Measurements from ENCODE around the gene IP6K2.

IP6K2 gene

GRCh38 chr3:48715174-48715800 lies 1.7 kb downstream of the IP6K2 start:
- no peak for TF ChIP-seq CTCF (conservative IDR thresholded peaks at IDR 0.05)
- H3K27ac ChIP-seq, result peak overlapping the region; percentile 94; the same call in 1 of the 2 replicates

GRCh38 chr3:48711727-48712126 lies 5.3 kb downstream of the IP6K2 start:
- TF ChIP-seq CTCF (conservative IDR thresholded peaks at IDR 0.05), result no peak
- no peak overlapping the region for H3K27ac ChIP-seq

GRCh38 chr3:48709051-48709461 lies 8.0 kb downstream of the IP6K2 start:
- no peak overlapping the region for H3K27ac ChIP-seq
- TF ChIP-seq CTCF (conservative IDR thresholded peaks at IDR 0.05), result no peak

GRCh38 chr3:48708481-48708889 lies 8.5 kb downstream of the IP6K2 start:
- no peak for TF ChIP-seq CTCF (conservative IDR thresholded peaks at IDR 0.05)
- H3K27ac ChIP-seq, result peak overlapping the region; percentile 15; the same call in 1 of the 2 replicates

DNA sequence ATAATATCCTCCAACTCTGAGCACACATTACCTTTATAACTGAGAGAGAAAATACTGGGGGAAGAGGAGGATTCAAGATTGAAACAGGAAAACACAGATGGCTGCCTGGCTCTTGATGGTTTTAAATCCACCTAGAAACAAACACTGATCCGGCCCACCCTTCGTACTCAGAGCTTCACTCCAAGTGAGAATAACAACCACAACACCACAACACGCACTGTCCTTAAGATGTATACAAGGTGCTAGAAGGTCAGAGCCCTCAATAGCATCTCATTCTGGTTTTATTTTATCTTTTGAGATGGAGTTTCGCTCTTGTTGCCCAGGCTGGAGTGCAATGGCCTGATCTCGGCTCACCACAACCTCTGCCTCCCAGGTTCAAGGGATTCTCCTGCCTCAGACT lies 9.9 kb downstream of the IP6K2 start:
- TF ChIP-seq CTCF (conservative IDR thresholded peaks at IDR 0.05), result no peak
- H3K27ac ChIP-seq, result peak overlapping the region; percentile 15; the same call in 1 of the 2 replicates

DNA sequence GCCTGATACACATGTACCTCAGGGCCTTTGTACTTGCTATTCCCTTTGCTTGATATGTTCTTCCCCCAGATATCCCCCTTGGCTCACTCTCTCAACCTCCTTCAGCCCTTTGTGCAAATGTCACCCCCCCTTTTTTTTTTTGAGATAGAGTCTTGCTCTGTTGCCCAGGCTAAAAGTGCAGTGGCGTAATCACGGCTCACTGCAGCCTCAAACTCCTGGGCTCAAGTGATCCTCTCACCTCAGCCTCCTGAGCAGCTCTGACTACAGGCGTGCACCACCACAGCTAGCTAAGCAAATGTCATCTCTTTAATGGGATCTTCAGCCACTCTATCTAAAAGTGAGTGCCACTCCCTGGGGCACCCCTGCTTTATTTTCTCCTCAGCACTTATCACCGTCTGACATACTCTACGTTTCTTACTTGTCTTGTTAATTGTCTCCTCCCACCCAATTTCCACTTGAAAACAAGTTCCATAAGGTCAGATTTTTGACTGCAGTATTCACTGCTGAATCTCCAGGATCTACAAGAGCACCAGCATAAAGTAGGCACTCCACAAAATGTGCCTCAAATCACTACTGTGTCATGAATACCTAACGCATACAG lies 14.6 kb downstream of the IP6K2 start:
- H3K27ac ChIP-seq, result no peak overlapping the region
- TF ChIP-seq CTCF (conservative IDR thresholded peaks at IDR 0.05), result no peak

DNA sequence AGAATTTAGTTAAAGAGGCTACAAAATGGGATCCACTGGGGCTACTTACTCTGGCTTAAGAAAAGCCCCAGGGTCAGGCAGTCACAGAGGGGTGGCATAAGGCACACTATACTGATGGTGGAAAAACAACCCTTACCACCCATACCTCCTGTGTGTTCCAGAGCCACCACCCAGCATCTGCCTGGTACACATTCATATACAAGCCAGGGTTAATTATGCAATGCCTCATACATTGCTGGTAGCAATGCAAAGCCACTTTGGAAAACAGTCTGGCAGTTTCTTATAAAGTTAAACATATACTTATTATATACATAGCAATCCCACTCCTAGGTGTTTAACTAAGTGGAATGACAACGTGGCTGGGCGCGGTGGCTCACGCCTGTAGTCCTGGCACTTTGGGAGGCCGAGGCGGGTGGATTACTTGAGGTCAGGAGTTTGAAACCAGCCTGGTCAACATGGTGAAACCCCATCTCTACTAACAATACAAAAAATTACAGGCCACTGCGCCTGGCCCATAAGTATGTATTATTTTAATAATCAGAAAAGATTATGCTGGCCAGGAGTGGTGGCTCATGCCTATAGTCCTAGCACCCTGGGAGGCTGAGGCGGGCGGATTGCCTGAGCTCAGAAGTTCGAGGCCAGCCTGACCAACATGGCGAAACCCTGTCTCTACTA lies 16.2 kb downstream of the IP6K2 start:
- TF ChIP-seq CTCF (conservative IDR thresholded peaks at IDR 0.05), result no peak
- H3K27ac ChIP-seq, result no peak overlapping the region

Data from VCaP (cell line).